ENCODE results near the gene UGT3A1.
"Not testable (repeated sequence)": the region's sequence is repeated elsewhere in the genome, so short reads cannot be mapped to it uniquely, and the experiment has no call there.

The UGT3A1 gene

GRCh38 chr5:35988529-35988928 is 2.7 kb downstream of the UGT3A1 start:
- DNase-seq (ENCODE audit: low read depth in 3 of 3) = no peak

- no peak for DNase-seq (ENCODE audit: low read depth in 3 of 3)
Observed at GRCh38 chr5:35987776-35988175, 3.4 kb downstream of the UGT3A1 start.

GRCh38 chr5:35979715-35980114 is 11.5 kb downstream of the UGT3A1 start:
- DNase-seq (ENCODE audit: low read depth in 3 of 3) = no peak

DNA sequence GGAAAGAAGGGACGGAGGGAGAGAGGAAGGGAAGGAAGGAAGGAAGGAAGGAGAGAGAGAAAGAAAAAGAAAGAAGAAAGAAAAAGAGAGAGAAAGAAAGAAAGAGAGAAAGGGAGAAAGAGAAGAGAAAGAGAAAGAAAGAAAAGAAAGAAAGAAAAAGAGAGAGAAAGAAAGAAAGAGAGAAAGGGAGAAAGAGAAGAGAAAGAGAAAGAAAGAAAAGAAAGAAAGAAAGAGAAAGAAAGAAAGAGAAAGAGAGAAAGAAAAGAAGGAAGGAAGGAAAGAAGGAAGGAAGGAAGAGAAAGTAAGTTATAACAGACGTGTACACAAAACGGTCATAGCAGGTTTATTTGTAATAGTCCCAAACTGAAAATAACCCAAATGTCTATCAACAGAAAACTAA is 14.3 kb downstream of the UGT3A1 start:
- not testable (repeated sequence) for DNase-seq (ENCODE audit: low read depth in 3 of 3)

DNA sequence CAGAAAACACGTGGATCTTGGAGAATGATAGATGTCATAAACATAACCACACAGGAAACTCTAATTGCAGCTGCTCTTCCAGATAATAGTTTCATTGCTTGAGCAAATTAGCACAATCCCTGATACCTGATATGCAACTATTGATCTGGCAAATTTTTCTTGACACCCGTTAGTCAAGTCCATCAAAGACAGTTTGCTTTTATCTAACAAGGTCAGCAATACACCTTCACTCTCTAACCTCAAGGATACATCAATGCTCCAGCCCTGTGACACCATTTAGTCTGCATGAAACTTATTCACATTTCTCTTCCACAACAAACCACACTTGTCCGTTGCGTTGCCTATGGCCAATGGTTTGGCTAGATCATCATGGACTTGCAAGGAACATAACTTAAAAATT is 16.6 kb downstream of the UGT3A1 start:
- DNase-seq (ENCODE audit: low read depth in 3 of 3) = no peak

GRCh38 chr5:35971878-35972210 is 19.3 kb downstream of the UGT3A1 start:
- no peak for DNase-seq (ENCODE audit: low read depth in 3 of 3)

GRCh38 chr5:35971186-35971877 is 19.9 kb downstream of the UGT3A1 start:
- DNase-seq (ENCODE audit: low read depth in 3 of 3) = no peak

DNA sequence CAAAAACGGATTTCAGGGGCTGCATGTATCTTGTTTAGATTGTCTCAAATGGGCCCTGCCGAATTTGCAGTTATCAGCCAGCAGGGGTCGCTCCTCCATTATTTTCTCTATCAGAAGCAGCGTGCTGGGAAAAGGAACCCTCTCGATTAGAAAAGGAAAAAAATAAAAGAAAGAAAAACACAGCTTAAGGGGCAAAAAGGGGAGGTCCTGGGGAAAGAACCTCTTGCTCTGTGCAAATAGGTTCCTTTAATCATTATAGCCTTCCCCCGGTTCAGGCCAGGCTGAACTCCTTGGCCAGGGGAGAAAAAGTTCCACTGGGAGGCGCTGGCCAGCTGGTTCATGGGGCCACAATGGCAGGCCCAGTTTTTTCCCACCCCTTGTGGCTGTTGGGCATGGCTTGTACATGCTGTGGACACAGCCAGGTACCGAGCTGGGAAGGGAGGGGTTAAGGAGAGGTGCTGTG is 27.8 kb downstream of the UGT3A1 start:
- DNase-seq (ENCODE audit: low read depth in 3 of 3) = no peak

- no peak for DNase-seq (ENCODE audit: low read depth in 3 of 3)
Observed at GRCh38 chr5:35960328-35960727, 30.9 kb downstream of the UGT3A1 start.

DNA sequence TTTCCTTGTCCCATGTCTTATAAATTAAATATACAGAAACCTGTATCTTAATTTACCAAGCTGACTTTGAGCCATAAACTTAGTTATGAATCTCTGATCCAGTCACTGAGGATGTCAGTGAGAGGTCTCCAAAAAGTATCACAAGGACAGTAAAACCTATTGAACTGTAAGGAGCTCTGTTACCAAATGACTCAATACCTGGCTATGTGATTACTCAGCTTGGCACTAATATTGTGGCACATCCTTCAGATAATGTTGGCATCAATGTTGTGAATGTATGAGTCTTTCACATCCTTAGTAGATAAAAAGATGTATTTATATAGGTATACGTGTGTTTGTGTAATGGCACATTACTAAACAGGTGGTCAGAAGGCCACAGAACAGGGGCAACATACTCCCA is 34.8 kb downstream of the UGT3A1 start:
- DNase-seq (ENCODE audit: low read depth in 3 of 3) = no peak

DNA sequence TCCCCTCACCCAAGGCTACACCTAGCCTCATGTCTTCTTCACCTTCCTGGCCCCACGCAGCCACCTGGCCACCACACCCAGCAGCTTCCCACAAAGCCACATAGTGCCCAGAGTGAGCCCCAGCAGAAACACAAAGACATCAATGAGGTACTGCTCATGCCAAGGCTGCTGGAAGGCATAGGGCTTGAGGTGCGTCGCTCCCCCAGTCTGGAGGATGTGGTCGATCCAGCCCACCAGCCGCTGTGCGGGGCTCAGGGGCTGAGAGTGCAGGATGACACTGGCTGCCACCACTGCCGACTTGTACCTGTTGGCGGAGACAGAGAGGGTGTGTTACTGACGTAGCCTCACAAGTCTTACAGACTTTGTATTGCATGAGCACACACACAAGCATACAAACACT is 37.0 kb downstream of the UGT3A1 start:
- DNase-seq (ENCODE audit: low read depth in 3 of 3) = no peak

GRCh38 chr5:35947085-35947484 is 44.1 kb downstream of the UGT3A1 start:
- DNase-seq (ENCODE audit: low read depth in 3 of 3) = no peak

- no peak for DNase-seq (ENCODE audit: low read depth in 3 of 3)
Observed at GRCh38 chr5:35939639-35940038, 51.6 kb downstream of the UGT3A1 start.

GRCh38 chr5:35938568-35939227 is 52.5 kb downstream of the UGT3A1 start, which contains the start of gene CAPSL:
TSS of gene CAPSL (minus strand) at chr5:35938622. CDS start at chr5:35921120, 17,502 bp downstream.
- no peak for DNase-seq (ENCODE audit: low read depth in 3 of 3)

DNA sequence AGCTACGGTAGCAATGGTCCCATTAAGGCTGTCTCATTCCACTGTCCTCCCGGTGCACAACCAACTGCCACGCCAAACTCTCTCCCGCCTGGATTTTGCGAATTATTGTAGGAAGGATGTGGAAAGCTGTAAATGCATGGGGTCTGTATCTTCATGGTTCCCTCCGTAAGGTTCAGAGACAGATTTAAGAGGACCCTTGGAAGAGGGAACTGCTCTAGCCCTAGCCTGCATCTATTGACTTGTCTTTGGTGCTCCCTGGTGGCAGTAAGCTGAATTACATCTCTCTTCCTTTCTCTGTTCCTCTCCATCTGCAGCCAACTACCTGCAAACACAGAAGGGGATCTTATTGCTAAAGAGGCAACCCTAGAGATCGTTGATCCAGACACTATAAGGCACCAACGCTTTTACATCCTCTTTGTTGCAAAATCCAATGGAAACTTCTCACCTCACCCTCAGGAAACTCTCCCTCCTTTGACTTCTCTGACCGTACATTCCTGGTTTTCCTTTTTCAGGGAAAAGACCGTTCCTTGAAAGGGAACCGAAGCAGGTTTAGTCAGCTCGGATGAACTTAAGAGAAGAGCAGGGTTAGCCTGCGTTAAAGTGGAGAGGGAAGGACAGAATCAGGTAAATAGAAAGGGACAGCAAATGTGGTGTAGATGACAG is 64.7 kb downstream of the UGT3A1 start:
- DNase-seq (ENCODE audit: low read depth in 3 of 3) = peak in 2 of 3 experiments; percentile 56 to 62

DNA sequence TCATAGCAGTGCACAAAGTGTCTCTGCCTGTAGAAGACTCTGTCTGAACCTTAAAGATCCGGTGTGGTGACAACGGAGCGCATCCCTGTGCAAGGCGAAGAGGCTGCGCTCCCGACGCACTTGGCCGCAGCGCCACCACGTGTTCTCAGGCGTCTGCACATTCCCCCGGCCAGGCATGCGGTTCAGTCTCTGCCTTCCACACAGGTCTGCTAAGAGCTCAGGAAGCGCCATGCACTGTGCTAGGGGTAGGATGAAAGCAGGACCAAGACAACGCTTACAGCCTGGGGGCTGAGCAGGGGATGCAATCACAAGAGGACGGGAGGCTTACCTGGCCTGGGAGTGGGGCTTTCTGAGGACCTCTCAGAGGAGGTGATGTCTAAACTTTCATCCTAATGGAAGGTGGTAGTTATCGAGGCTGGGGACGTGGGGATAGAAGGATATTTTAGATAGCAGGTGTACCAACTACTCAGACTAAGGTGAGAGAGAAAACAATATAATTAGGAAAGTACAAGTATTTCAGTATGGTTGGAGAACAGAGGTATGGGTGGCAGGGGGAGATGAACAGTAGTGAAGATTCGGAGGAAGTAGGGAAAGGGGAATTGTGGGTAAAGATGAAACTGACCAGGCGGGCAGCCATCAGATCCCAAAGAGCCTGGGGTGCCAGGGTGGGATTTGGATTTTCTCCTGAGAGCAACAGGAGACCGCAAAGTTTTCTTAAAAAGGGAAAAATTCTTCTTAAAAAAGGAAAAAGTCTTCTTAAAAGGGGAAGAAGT is 66.1 kb downstream of the UGT3A1 start:
- peak; percentile 73 to 88 (median 74) for DNase-seq (ENCODE audit: low read depth in 3 of 3)

DNA sequence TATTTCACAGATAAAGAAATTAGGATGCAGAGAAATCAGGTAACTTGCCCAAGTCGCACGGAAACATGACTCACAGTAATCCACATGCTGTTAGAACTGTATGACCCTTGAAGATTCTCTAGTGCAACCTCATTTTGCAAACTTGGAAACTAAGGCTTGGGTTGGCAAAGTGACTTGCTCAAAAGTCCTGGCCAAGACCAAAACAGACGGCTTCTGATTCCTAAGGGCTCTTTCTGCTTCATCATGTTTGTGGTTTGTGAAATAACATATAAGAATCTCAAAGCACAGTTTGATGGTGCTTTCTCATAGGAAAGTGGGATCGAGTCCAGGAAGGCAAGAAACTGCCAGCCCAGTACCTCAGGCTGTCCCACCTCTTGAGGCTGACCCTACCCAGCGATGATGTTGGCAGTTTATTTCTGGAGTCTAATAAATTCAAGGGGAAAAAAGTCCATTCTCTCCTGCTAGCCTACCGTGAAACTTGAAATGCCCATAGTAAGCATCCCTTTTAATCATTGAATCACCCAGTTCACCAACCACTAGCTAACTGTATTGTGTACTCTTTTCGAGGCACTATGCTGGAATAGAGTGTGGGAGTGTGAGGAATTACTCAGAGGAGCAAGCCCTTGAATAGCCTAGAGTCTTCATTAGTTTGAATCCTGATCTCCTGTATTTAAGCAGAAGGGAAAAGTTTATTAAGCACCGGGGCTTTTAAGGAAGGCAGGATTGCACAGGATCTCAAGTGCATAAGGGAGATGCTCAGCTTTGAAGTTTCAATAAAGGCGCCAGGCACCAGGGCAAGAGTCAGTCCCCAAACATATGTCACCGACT is 66.9 kb downstream of the UGT3A1 start:
- DNase-seq (ENCODE audit: low read depth in 3 of 3) = no peak

DNA sequence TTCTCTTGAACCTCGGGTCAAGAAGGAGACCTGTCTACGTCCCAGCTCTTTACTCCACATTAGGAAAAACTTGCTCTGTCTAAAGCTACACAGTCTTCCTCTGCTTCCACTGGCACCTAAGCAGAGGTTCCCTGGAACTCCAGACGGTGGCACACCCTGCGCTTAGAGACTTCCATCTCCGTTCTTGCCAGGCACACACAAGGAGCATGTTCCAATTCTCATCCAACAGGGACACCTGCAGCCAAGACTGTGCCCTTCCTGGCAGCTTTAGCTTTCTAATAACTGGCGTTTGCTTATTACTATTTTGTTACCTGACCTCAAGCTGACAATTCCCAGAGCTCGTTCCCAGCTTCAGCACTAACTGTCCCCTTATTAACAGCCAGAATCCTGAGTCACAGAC is 68.7 kb downstream of the UGT3A1 start:
- DNase-seq (ENCODE audit: low read depth in 3 of 3) = no peak

GRCh38 chr5:35921930-35922329 is 69.3 kb downstream of the UGT3A1 start:
- no peak for DNase-seq (ENCODE audit: low read depth in 3 of 3)

DNA sequence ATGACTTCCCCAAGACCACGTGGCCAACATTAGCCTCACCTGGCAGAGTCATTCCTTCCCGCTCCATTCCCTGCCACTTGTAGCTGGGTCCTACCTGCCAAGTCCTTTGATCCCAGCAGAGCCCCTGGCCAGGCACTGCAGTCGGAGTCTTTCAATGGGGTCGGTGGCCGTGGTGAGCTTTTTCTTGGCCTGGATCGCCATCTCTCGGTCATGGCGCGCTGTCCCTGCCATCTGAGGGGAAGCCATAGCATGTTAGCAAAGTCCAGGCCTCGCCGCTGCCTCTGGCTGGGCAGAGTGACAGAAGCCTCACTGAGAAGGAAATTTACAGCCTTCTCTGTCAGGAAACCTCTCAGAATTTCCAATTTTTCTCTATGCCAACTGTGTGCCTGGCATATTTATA is 70.3 kb downstream of the UGT3A1 start:
- no peak for DNase-seq (ENCODE audit: low read depth in 3 of 3)

DNA sequence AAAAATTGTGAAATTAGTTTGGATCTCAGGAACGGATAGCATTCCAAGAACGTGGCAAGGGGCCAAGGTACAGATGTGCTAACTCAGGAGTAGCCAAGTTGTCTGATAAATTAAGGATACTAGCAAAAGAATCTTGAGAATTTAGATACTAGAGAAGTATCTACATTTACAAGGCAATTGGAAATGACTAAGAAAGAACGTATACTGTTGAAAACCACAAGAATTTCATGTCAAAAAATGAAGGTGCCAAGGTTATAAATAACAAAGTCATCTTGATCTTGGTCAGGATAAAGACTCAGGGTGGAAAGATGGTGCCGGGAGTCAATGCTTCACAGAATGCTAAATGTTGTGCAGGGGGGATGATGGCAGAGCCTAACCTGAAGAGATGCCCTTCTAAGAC is 72.0 kb downstream of the UGT3A1 start:
- DNase-seq (ENCODE audit: low read depth in 3 of 3) = no peak

All from stimulated activated CD4-positive, alpha-beta T cell treated with anti-CD3 and anti-CD28 coated beads, TNF-alpha, amount 100 ng/mL, for 24 hours (primary cell).